Panc1 (cell line): ENCODE measurements around the gene UNC13A. TPM values are rescaled to one million over a fixed set of nuclear protein-coding genes. Genes with fewer than 3 reads are reported as not detected.

ENCODE experiments used
- ATAC-seq: fragments of 200-7000 bp; cut with Tn5 transposase; 2 replicates; pipeline ENCODE4 v1.9.1; 2020; ENCODE audit warnings: mild to moderate bottlenecking, moderate library complexity
- BruUV-seq: library from RNA; stranded (reverse); fragments of 400-500 nt; replicated peaks from 2 replicates; lab custom pipeline; 2021; lab: Mats Ljungman, UMichigan
- CTCF ChIA-PET: fragments of 300-600 bp; sonication (Branson Sonifier 250); formaldehyde crosslinking; loops from one replicate; lab custom pipeline; 2022; ENCODE audit warnings: antibody characterized with exemption; lab: Charles Lee
- POLR2A ChIA-PET: fragments of 300-600 bp; sonication (Branson Sonifier 250); formaldehyde crosslinking; loops from one replicate; lab custom pipeline; 2022; ENCODE audit warnings: antibody characterized with exemption; lab: Charles Lee
- DNase-seq: peaks from one replicate; pipeline ENCODE4 v3.0.0-alpha.2; 2010; ENCODE audit warnings: low read depth, low spot score
- H3K27ac ChIP-seq: 2 replicates; pipeline ENCODE4 v1.5.1; 2011; ENCODE audit warnings: mild to moderate bottlenecking, low read length, inconsistent platforms
- H3K27me3 ChIP-seq: fragments of 200-500 bp; sonication (Bioruptor generic); 2 replicates; pipeline ENCODE4 v1.6.0; 2014; ENCODE audit warnings: low read length, inconsistent platforms; ENCODE audit not compliant: control insufficient read depth, insufficient read depth
- H3K36me3 ChIP-seq: fragments of 200-500 bp; sonication (Bioruptor generic); 2 replicates; pipeline ENCODE4 v1.5.1; 2014; ENCODE audit warnings: inconsistent platforms, mild to moderate bottlenecking, low read length, moderate library complexity; ENCODE audit not compliant: control insufficient read depth, insufficient read depth
- H3K4me1 ChIP-seq: 2 replicates; pipeline ENCODE4 v1.5.1; 2011; ENCODE audit warnings: inconsistent platforms, mild to moderate bottlenecking, low read length, moderate library complexity; ENCODE audit not compliant: control insufficient read depth, insufficient read depth
- H3K4me3 ChIP-seq, 2 experiments: 2 replicates each; pipeline ENCODE4 v1.5.1; 2011 to 2012; ENCODE audit warnings: low read depth in 2 of 2, low read length in 2 of 2, mild to moderate bottlenecking in 2 of 2, inconsistent platforms in 1 of 2, moderate library complexity in 1 of 2
- H3K9me3 ChIP-seq: fragments of 200-500 bp; sonication (Bioruptor generic); 2 replicates; pipeline ENCODE4 v1.5.1; 2014; ENCODE audit warnings: low read depth, mild to moderate bottlenecking, inconsistent platforms, low read length, moderate library complexity; ENCODE audit not compliant: control insufficient read depth, insufficient read depth
- CTCF ChIP-seq: fragments of 450-650 bp; IDR thresholded peaks from 2 replicates; pipeline ENCODE4 v1.5.1; 2017; ENCODE audit warnings: mild to moderate bottlenecking
- POLR2AphosphoS5 ChIP-seq: IDR thresholded peaks from 2 replicates; pipeline ENCODE4 v1.6.1; 2012; ENCODE audit warnings: mild to moderate bottlenecking, low read depth, low read length, moderate library complexity
- REST ChIP-seq, 2 experiments: IDR thresholded peaks; 2 replicates each; pipeline ENCODE4 v1.6.1; 2011 to 2012; ENCODE audit warnings: low read depth in 2 of 2, control low read depth in 1 of 2, low read length in 1 of 2, mild to moderate bottlenecking in 1 of 2, moderate library complexity in 1 of 2; ENCODE audit not compliant: insufficient read depth in 1 of 2
- SIN3A ChIP-seq: IDR thresholded peaks from 2 replicates; pipeline ENCODE4 v1.6.1; 2012; ENCODE audit warnings: low read depth, mild to moderate bottlenecking, low read length, moderate library complexity, borderline replicate concordance; ENCODE audit not compliant: insufficient read depth
- TCF7L2 ChIP-seq: IDR thresholded peaks from 2 replicates; pipeline ENCODE4 v1.6.1; 2011; ENCODE audit warnings: mild to moderate bottlenecking, low read depth, low read length, inconsistent platforms
- in situ Hi-C: cut with HindIII; loops from 2 replicates; pipeline ENCODE4 v1.10.0; 2016; ENCODE audit warnings: low sequenced_read_pairs, low pct_unique_long_range_greater_than_20kb
- intact Hi-C: fragments of 100-400 bp; cut with micrococcal nuclease; formaldehyde crosslinking; loops from one replicate; pipeline ENCODE4 v1.10.0; 2022; ENCODE audit not compliant: unreplicated experiment
- total RNA-seq: library from RNA; stranded (reverse); gene quantifications from one replicate; pipeline ENCODE4 v1.2.1, GENCODE V29; 2021; ENCODE audit not compliant: unreplicated experiment

The UNC13A gene
- total RNA-seq, 1 experiment from 2014 or later = 0.46 TPM

- ATAC-seq = no peak
- in situ Hi-C loops (no loop called here), intact Hi-C loops (no loop called here)
- no peak for DNase-seq
- POLR2A ChIA-PET = no interaction called here
- BruUV-seq = no TSS peak
- Histone ChIP-seq H3K36me3 (peaks cover 4% of the 10 kb centered on the region; the same call in 1 of the 2 replicates), H3K9me3 (no peaks in the 10 kb centered on the region), H3K4me3 (no peak overlapping the region), H3K4me1 (0 out of 2 replicates have a peak, but pooled peaks cover 2% of the 10 kb centered on the region), H3K27ac (no peak overlapping the region), H3K27me3 (0 out of 2 replicates have a peak, but pooled peaks cover 2% of the 10 kb centered on the region)
- CTCF ChIA-PET = no interaction called here
- TF ChIP-seq REST (IDR thresholded peaks at IDR 0.05; ENCODE audit: insufficient read depth in 1 of 2, low read depth in 2 of 2, low read length in 1 of 2) (no peak), TCF7L2 (no peak), SIN3A (no peak), POLR2AphosphoS5 (no peak), CTCF (no peak)
These were observed 5.1 kb downstream of the UNC13A start for GRCh38 chr19:17683078-17683477.

GRCh38 chr19:17682273-17682672 lies 5.9 kb downstream of the UNC13A start:
- intact Hi-C loops (no loop called here), in situ Hi-C loops (no loop called here)
- POLR2A ChIA-PET = no interaction called here

More at GRCh38 chr19:17682273-17682672, 5.9 kb downstream of the UNC13A start:
- CTCF ChIA-PET = interaction anchor here (0.7 kb wide), 1 partner anchor 83 kb away, joined by 10 read pairs; no protein-coding TSS in a partner anchor
- ATAC-seq = no peak
- H3K27me3 ChIP-seq = 0 out of 2 replicates have a peak, but pooled peaks cover 2% of the 10 kb centered on the region
- H3K4me3 ChIP-seq = no peak overlapping the region
- no peak overlapping the region for H3K27ac ChIP-seq
- BruUV-seq = no TSS peak
- no peaks in the 10 kb centered on the region for H3K4me1 ChIP-seq
- no peaks in the 10 kb centered on the region for H3K36me3 ChIP-seq
- no peak for DNase-seq
- TF ChIP-seq CTCF = no peak
- no peak for TF ChIP-seq POLR2AphosphoS5
- TF ChIP-seq REST (IDR thresholded peaks at IDR 0.05; ENCODE audit: insufficient read depth in 1 of 2, low read depth in 2 of 2, low read length in 1 of 2) = no peak
- no peak for TF ChIP-seq SIN3A
- no peak for TF ChIP-seq TCF7L2
- no peaks in the 10 kb centered on the region for H3K9me3 ChIP-seq
